ENCODE measurements around the gene SULT1C4. TPM values are rescaled to one million over a fixed set of nuclear protein-coding genes. Genes with fewer than 3 reads are reported as not detected.

SULT1C4 gene
- total RNA-seq, 1 experiment from 2014 or later: not detected

GRCh38 chr2:108382196-108382595 lies 4.4 kb downstream of the SULT1C4 start:
- DNase-seq: peak; percentile 43
- CTCF ChIA-PET: interaction anchor here (0.6 to 1.3 kb wide), 3 partner anchors 9 to 57 kb away, joined by 3 to 6 read pairs (median 5); no protein-coding TSS in a partner anchor
- Mint-ChIP-seq H3K9me3 (ENCODE audit: low read depth, unreplicated experiment) (no peaks in the 10 kb centered on the region), H3K27ac (ENCODE audit: unreplicated experiment) (peak overlapping the region; percentile 88), H3K4me3 (ENCODE audit: low read depth, unreplicated experiment) (peak overlapping the region; percentile 21), H3K36me3 (ENCODE audit: insufficient read depth, unreplicated experiment) (peaks cover 28% of the 10 kb centered on the region), H3K27me3 (ENCODE audit: unreplicated experiment) (no peaks in the 10 kb centered on the region), H3K4me1 (ENCODE audit: low read depth, unreplicated experiment) (peaks cover 41% of the 10 kb centered on the region)
- intact Hi-C loops (cut with micrococcal nuclease; ENCODE audit: unreplicated experiment): no loop called here
- no TSS peak for BruUV-seq (replicated peaks)
- no peak for TF ChIP-seq CTCF (IDR thresholded peaks at IDR 0.05; ENCODE audit: unreplicated experiment)

- CTCF ChIA-PET: interaction anchor here (1.3 kb wide), 1 partner anchor 14 kb away, joined by 5 read pairs; no protein-coding TSS in a partner anchor
- Mint-ChIP-seq H3K4me3 (ENCODE audit: low read depth, unreplicated experiment) (peak overlapping the region; percentile 21), H3K27ac (ENCODE audit: unreplicated experiment) (peak overlapping the region; percentile 88), H3K27me3 (ENCODE audit: unreplicated experiment) (no peaks in the 10 kb centered on the region), H3K36me3 (ENCODE audit: insufficient read depth, unreplicated experiment) (peaks cover 34% of the 10 kb centered on the region), H3K4me1 (ENCODE audit: low read depth, unreplicated experiment) (peaks cover 52% of the 10 kb centered on the region), H3K9me3 (ENCODE audit: low read depth, unreplicated experiment) (no peaks in the 10 kb centered on the region)
- intact Hi-C loops (cut with micrococcal nuclease; ENCODE audit: unreplicated experiment): no loop called here
- no TSS peak for BruUV-seq (replicated peaks)
- TF ChIP-seq CTCF (IDR thresholded peaks at IDR 0.05; ENCODE audit: unreplicated experiment): no peak
- no peak for DNase-seq
Observed at GRCh38 chr2:108383146-108383830, 5.5 kb downstream of the SULT1C4 start.

- H3K27ac Mint-ChIP-seq (ENCODE audit: unreplicated experiment): peak overlapping the region; percentile 66
- DNase-seq: no peak
- BruUV-seq (replicated peaks): no TSS peak
- peaks cover 4% of the 10 kb centered on the region for H3K9me3 Mint-ChIP-seq (ENCODE audit: low read depth, unreplicated experiment)
- peaks cover 60% of the 10 kb centered on the region for H3K4me1 Mint-ChIP-seq (ENCODE audit: low read depth, unreplicated experiment)
- no peak for TF ChIP-seq CTCF (IDR thresholded peaks at IDR 0.05; ENCODE audit: unreplicated experiment)
- H3K4me3 Mint-ChIP-seq (ENCODE audit: low read depth, unreplicated experiment): no peak overlapping the region
- CTCF ChIA-PET: interaction anchor here (0.5 to 1.2 kb wide), 2 partner anchors 169 to 200 kb away, joined by 3 to 5 read pairs; no protein-coding TSS in a partner anchor
- intact Hi-C loops (cut with micrococcal nuclease; ENCODE audit: unreplicated experiment): loop anchor here (5.0 kb wide), 1 partner anchor 62 kb away; the partner anchor contains the start of gene GCC2
- H3K27me3 Mint-ChIP-seq (ENCODE audit: unreplicated experiment): no peaks in the 10 kb centered on the region
- peaks cover 36% of the 10 kb centered on the region for H3K36me3 Mint-ChIP-seq (ENCODE audit: insufficient read depth, unreplicated experiment)
Observed at GRCh38 chr2:108384662-108385393, 7.1 kb downstream of the SULT1C4 start.

GRCh38 chr2:108385411-108386071 lies 7.8 kb downstream of the SULT1C4 start:
- Mint-ChIP-seq H3K27ac (ENCODE audit: unreplicated experiment) (peak overlapping the region; percentile 66), H3K9me3 (ENCODE audit: low read depth, unreplicated experiment) (peaks cover 4% of the 10 kb centered on the region), H3K27me3 (ENCODE audit: unreplicated experiment) (no peaks in the 10 kb centered on the region), H3K36me3 (ENCODE audit: insufficient read depth, unreplicated experiment) (peaks cover 36% of the 10 kb centered on the region), H3K4me3 (ENCODE audit: low read depth, unreplicated experiment) (peak overlapping the region; percentile 28), H3K4me1 (ENCODE audit: low read depth, unreplicated experiment) (peaks cover 60% of the 10 kb centered on the region)
- TF ChIP-seq CTCF (IDR thresholded peaks at IDR 0.05; ENCODE audit: unreplicated experiment): no peak
- DNase-seq: peak; percentile 39
- BruUV-seq (replicated peaks): TSS peak; percentile 75
- intact Hi-C loops (cut with micrococcal nuclease; ENCODE audit: unreplicated experiment): loop anchor here (5.0 kb wide), 1 partner anchor 62 kb away; the partner anchor contains the start of gene GCC2
- CTCF ChIA-PET: interaction anchor here (0.5 to 1.2 kb wide), 4 partner anchors 170 to 872 kb away, joined by 3 to 7 read pairs (median 5); no protein-coding TSS in a partner anchor

Data from Calu3 (cell line).